Ishikawa (cell line): ENCODE data around the gene PTPRN2.

Experiments
- CEBPB ChIP-seq: IDR thresholded peaks from 2 replicates; pipeline ENCODE4 v1.6.1; 2012
- CREB1 ChIP-seq: IDR thresholded peaks from 2 replicates; pipeline ENCODE4 v1.6.1; 2012; ENCODE audit warnings: low read depth
- EGR1 ChIP-seq: IDR thresholded peaks from 2 replicates; pipeline ENCODE4 v1.6.1; 2012
- EP300 ChIP-seq: IDR thresholded peaks from 2 replicates; pipeline ENCODE4 v1.6.1; 2012; ENCODE audit warnings: borderline replicate concordance
- FOXM1 ChIP-seq: IDR thresholded peaks from 2 replicates; pipeline ENCODE4 v1.6.1; 2012; ENCODE audit warnings: low read depth, borderline replicate concordance
- NFIC ChIP-seq: IDR thresholded peaks from 2 replicates; pipeline ENCODE4 v1.6.1; 2012
- RAD21 ChIP-seq: IDR thresholded peaks from 2 replicates; pipeline ENCODE4 v1.6.1; 2012; ENCODE audit warnings: low read depth
- TAF1 ChIP-seq: IDR thresholded peaks from 2 replicates; pipeline ENCODE4 v1.6.1; 2012; ENCODE audit warnings: low read depth, mild to moderate bottlenecking
- TCF12 ChIP-seq: IDR thresholded peaks from 2 replicates; pipeline ENCODE4 v1.6.1; 2012; ENCODE audit warnings: low read depth
- TEAD4 ChIP-seq: IDR thresholded peaks from 2 replicates; pipeline ENCODE4 v1.6.1; 2012
- YY1 ChIP-seq: IDR thresholded peaks from 2 replicates; pipeline ENCODE4 v1.6.1; 2012; ENCODE audit warnings: low read depth
- ZBTB7A ChIP-seq: IDR thresholded peaks from 2 replicates; pipeline ENCODE4 v1.6.1; 2012; ENCODE audit warnings: low read depth
- TF ChIP-seq, protein P1 (sequence below): IDR thresholded peaks from 2 replicates; pipeline ENCODE4 v1.6.1; 2012; ENCODE audit warnings: low read depth, mild to moderate bottlenecking
- TF ChIP-seq, protein P2 (sequence below): IDR thresholded peaks from 2 replicates; pipeline ENCODE4 v1.6.1; 2012
- TF ChIP-seq, protein P3 (sequence below): IDR thresholded peaks from 2 replicates; pipeline ENCODE4 v1.6.1; 2012

Gene PTPRN2

DNA sequence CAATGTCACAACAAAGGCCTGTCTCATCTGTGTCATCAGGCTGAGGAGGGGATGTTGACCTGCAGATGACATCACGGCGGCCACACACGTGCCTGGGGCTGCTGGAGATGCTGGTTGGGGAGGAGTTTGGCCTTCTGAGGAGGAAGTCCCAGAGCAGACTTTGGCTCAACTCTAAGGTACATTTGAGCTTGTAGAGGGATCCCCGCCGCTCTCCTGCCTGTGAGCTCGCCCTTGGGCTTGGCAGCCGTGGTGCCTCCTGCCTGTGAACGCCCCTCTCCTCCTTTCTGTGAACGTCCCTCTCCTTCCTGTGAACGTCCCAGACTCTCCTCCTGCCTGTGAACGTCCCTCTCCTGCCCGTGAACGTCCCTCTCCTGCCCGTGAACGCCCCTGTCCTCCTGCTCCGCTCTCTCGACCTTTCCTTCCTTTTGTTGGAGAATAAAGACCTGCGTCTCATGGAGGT is 1074.4 kb downstream of the PTPRN2 start:
- TF ChIP-seq CEBPB (no peak), TCF12 (no peak), RAD21 (no peak), EP300 (no peak), FOXM1 (no peak), TEAD4 (no peak), NFIC (no peak), TAF1 (no peak), YY1 (no peak)
- TF ChIP-seq, protein P1, sequence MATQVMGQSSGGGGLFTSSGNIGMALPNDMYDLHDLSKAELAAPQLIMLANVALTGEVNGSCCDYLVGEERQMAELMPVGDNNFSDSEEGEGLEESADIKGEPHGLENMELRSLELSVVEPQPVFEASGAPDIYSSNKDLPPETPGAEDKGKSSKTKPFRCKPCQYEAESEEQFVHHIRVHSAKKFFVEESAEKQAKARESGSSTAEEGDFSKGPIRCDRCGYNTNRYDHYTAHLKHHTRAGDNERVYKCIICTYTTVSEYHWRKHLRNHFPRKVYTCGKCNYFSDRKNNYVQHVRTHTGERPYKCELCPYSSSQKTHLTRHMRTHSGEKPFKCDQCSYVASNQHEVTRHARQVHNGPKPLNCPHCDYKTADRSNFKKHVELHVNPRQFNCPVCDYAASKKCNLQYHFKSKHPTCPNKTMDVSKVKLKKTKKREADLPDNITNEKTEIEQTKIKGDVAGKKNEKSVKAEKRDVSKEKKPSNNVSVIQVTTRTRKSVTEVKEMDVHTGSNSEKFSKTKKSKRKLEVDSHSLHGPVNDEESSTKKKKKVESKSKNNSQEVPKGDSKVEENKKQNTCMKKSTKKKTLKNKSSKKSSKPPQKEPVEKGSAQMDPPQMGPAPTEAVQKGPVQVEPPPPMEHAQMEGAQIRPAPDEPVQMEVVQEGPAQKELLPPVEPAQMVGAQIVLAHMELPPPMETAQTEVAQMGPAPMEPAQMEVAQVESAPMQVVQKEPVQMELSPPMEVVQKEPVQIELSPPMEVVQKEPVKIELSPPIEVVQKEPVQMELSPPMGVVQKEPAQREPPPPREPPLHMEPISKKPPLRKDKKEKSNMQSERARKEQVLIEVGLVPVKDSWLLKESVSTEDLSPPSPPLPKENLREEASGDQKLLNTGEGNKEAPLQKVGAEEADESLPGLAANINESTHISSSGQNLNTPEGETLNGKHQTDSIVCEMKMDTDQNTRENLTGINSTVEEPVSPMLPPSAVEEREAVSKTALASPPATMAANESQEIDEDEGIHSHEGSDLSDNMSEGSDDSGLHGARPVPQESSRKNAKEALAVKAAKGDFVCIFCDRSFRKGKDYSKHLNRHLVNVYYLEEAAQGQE: no peak
- TF ChIP-seq, protein P2, sequence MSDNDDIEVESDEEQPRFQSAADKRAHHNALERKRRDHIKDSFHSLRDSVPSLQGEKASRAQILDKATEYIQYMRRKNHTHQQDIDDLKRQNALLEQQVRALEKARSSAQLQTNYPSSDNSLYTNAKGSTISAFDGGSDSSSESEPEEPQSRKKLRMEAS: no peak

DNA sequence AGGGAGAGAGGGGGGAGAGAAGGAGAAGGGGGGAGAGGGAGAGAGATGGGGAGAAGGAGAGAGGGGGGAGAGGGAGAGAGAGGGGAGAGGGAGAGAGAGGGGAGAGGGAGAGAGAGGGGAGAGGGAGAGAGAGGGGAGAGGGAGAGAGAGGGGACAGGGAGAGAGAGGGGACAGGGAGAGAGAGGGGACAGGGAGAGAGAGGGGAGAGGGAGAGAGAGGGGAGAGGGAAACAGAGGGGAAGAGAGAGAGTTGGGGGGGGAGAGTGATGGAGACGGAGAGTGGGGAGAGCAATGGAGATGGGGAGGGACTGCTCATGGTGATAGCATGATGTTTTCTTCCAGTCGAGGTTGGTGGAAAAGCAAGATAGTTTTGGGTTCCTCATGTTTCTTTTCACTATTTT is 1078.4 kb downstream of the PTPRN2 start:
- TF ChIP-seq RAD21: no peak
- no peak for TF ChIP-seq NFIC
- no peak for TF ChIP-seq EP300
- no peak for TF ChIP-seq CEBPB
- TF ChIP-seq CREB1: no peak
- no peak for TF ChIP-seq YY1
- no peak for TF ChIP-seq TAF1
- TF ChIP-seq, protein P2: no peak
- no peak for TF ChIP-seq EGR1

DNA sequence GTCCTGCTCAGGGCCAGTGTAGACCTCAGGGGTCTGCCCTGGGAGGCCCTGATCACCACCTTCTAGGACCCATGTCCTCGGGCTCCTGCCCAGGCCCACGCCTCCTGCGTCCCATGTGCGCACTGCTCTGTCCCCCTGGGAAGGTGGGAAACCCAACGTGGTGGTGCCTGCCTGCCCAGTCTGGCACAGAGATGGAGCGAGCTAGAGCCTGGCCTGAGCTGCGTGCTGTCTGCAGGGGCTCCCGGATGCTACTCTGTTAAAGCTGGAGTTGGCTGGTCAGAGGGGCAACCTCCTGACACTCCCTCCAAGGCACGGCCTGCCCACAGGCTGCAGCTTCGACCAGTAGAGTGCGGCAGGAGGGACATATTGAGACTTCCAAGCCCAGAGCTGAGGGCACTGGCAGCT is 1079.1 kb downstream of the PTPRN2 start:
- TF ChIP-seq NFIC: no peak
- no peak for TF ChIP-seq TEAD4
- no peak for TF ChIP-seq TCF12
- TF ChIP-seq, protein P3, sequence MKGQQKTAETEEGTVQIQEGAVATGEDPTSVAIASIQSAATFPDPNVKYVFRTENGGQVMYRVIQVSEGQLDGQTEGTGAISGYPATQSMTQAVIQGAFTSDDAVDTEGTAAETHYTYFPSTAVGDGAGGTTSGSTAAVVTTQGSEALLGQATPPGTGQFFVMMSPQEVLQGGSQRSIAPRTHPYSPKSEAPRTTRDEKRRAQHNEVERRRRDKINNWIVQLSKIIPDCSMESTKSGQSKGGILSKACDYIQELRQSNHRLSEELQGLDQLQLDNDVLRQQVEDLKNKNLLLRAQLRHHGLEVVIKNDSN: no peak
- TF ChIP-seq, protein P2: no peak
- TF ChIP-seq CREB1: no peak
- TF ChIP-seq ZBTB7A: no peak
- TF ChIP-seq TAF1: no peak
- no peak for TF ChIP-seq EGR1
- no peak for TF ChIP-seq FOXM1
- TF ChIP-seq RAD21: no peak

DNA sequence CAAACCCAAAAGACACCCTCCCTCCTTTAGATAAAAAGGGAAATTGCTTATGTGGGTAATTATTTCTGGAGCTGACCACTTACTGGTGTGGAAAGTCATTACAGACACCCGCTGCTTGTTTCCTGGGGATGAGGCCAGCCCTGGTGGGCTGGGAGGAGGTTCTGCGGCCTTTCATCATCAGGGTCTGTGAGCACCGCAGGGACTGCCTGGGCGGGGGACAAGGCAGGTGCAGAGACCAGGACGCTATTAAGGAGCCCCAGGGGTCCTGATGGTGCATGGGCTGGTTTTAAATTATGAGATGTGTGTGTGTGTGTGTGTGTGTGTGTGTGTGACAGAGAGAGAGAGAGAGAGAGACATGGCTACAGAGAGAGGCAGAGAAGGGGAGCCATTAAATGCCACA is 1079.6 kb downstream of the PTPRN2 start:
- no peak for TF ChIP-seq RAD21
- TF ChIP-seq EP300: no peak
- TF ChIP-seq TEAD4: no peak
- TF ChIP-seq, protein P3: no peak
- TF ChIP-seq TCF12: no peak
- TF ChIP-seq NFIC: no peak
- TF ChIP-seq ZBTB7A: no peak
- TF ChIP-seq CEBPB: no peak
- no peak for TF ChIP-seq EGR1
- TF ChIP-seq YY1: no peak
- TF ChIP-seq, protein P1: no peak
- TF ChIP-seq, protein P2: no peak
- TF ChIP-seq TAF1: no peak
- no peak for TF ChIP-seq CREB1

DNA sequence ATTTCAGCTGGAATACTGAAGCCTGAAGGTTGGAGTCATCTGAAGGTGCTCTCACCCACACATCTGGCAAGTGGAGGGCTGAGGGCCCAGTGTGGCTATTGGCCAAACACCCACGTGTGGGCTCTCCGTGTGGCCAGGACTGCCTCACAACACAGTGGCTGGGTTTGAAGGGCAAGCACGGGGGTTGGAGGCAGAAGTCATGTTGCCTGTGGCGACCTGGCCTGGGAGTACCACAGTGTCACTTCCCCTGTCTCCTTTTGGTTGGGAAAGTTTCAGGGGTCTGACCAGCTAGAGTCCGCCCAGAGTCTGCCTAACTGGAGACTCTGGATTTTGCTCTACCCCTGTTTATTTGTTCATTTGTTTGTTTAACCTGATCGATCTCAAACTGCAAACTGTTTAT is 1081.4 kb downstream of the PTPRN2 start:
- TF ChIP-seq YY1: no peak
- no peak for TF ChIP-seq TCF12
- TF ChIP-seq EP300: no peak
- TF ChIP-seq, protein P2: no peak
- no peak for TF ChIP-seq TEAD4
- TF ChIP-seq EGR1: no peak
- no peak for TF ChIP-seq ZBTB7A
- TF ChIP-seq RAD21: no peak
- TF ChIP-seq FOXM1: no peak
- TF ChIP-seq, protein P1: no peak
- TF ChIP-seq CEBPB: no peak
- TF ChIP-seq, protein P3: no peak
- no peak for TF ChIP-seq TAF1
